Caco-2 (cell line): ENCODE data around the gene UHMK1. TPM values are rescaled to one million over a fixed set of nuclear protein-coding genes. Genes with fewer than 3 reads are reported as not detected.
A peak's percentile ranks its signal among the peaks of the same experiment; 100 is the strongest.

ENCODE experiments used
- BruUV-seq: library from RNA; stranded (reverse); fragments of 400-500 nt; replicated peaks from 2 replicates; lab custom pipeline; 2021; lab: Mats Ljungman, UMichigan
- CTCF ChIA-PET: fragments of 300-600 bp; sonication (Branson Sonifier 250); formaldehyde crosslinking; loops from one replicate; lab custom pipeline; 2022; ENCODE audit warnings: antibody characterized with exemption; lab: Charles Lee
- POLR2A ChIA-PET: fragments of 300-600 bp; sonication (Branson Sonifier 250); formaldehyde crosslinking; loops from one replicate; lab custom pipeline; 2022; ENCODE audit warnings: antibody characterized with exemption; lab: Charles Lee
- DNase-seq, 2 experiments: peaks; one replicate each; pipeline versions ENCODE4 v3.0.0 to v3.0.0-alpha.2; 2020 to 2022
- H3K27me3 ChIP-seq: replicated peaks from 2 replicates; pipeline ENCODE4 v1.6.0; 2011; ENCODE audit warnings: low read length; ENCODE audit not compliant: control insufficient read depth, insufficient read depth
- H3K36me3 ChIP-seq: 2 replicates; pipeline ENCODE4 v1.5.1; 2011; ENCODE audit warnings: low read length; ENCODE audit not compliant: control insufficient read depth, insufficient read depth
- H3K4me1 ChIP-seq: fragments of 250-450 bp; sonication (Bioruptor Pico); 2 replicates; pipeline ENCODE4 v1.5.1; 2020; ENCODE audit warnings: mild to moderate bottlenecking
- H3K4me3 ChIP-seq: 2 replicates; pipeline ENCODE4 v1.5.1; 2011; ENCODE audit warnings: low read depth, mild to moderate bottlenecking, control low read depth, low read length
- H3K9me3 ChIP-seq: fragments of 250-450 bp; sonication (Bioruptor Pico); 2 replicates; pipeline ENCODE4 v1.5.1; 2020; ENCODE audit warnings: mild to moderate bottlenecking, moderate library complexity
- H3K27ac Mint-ChIP-seq: one replicate; pipeline ENCODE4 v1.8.0; 2022; ENCODE audit warnings: mixed read lengths; ENCODE audit not compliant: unreplicated experiment
- H3K27me3 Mint-ChIP-seq: one replicate; pipeline ENCODE4 v1.8.0; 2022; ENCODE audit warnings: mixed read lengths; ENCODE audit not compliant: insufficient read depth, unreplicated experiment
- H3K36me3 Mint-ChIP-seq: one replicate; pipeline ENCODE4 v1.8.0; 2022; ENCODE audit warnings: mild to moderate bottlenecking, mixed read lengths; ENCODE audit not compliant: insufficient read depth, unreplicated experiment
- H3K4me1 Mint-ChIP-seq: one replicate; pipeline ENCODE4 v1.8.0; 2022; ENCODE audit warnings: low read depth, mixed read lengths; ENCODE audit not compliant: unreplicated experiment
- H3K4me3 Mint-ChIP-seq: one replicate; pipeline ENCODE4 v1.8.0; 2022; ENCODE audit warnings: mild to moderate bottlenecking, moderate library complexity, mixed read lengths; ENCODE audit not compliant: unreplicated experiment
- H3K9me3 Mint-ChIP-seq: one replicate; pipeline ENCODE4 v1.8.0; 2022; ENCODE audit warnings: mixed read lengths; ENCODE audit not compliant: unreplicated experiment
- CTCF ChIP-seq, 2 experiments: fragments of 200-600 bp in 1 of 2; IDR thresholded peaks; 1 replicate in 1 of 2; 2 replicates in 1 of 2; pipeline versions ENCODE4 v1.5.1 to v1.8.0; 2011 to 2022; ENCODE audit warnings: antibody characterized with exemption in 1 of 2, control low read depth in 1 of 2, inconsistent platforms in 1 of 2, low read depth in 1 of 2, low read length in 1 of 2, mild to moderate bottlenecking in 1 of 2, moderate library complexity in 1 of 2; ENCODE audit not compliant: insufficient read depth in 1 of 2, severe bottlenecking in 1 of 2, unreplicated experiment in 1 of 2
- intact Hi-C: fragments of 100-400 bp; cut with micrococcal nuclease; formaldehyde crosslinking; loops from one replicate; pipeline ENCODE4 v1.10.0; 2022; ENCODE audit not compliant: unreplicated experiment
- total RNA-seq: library from RNA; stranded (reverse); gene quantifications from 2 replicates; pipeline ENCODE4 v1.2.3, GENCODE V29; 2022

Gene UHMK1
- total RNA-seq, 1 experiment from 2014 or later: 24.9 TPM

- ChIA-PET POLR2A (no interaction called here), CTCF (no interaction called here)
- Histone ChIP-seq H3K36me3 (no peaks in the 10 kb centered on the region; the same call in 1 of the 2 replicates), H3K4me1 (0 out of 2 replicates have a peak, but pooled peaks cover 3% of the 10 kb centered on the region), H3K9me3 (no peaks in the 10 kb centered on the region), H3K27me3 (no peaks in the 10 kb centered on the region), H3K4me3 (peak overlapping the region; percentile 80)
- Mint-ChIP-seq H3K36me3 (peaks cover 15% of the 10 kb centered on the region), H3K4me1 (no peaks in the 10 kb centered on the region), H3K9me3 (no peaks in the 10 kb centered on the region), H3K27me3 (no peaks in the 10 kb centered on the region), H3K27ac (peak overlapping the region; percentile 94), H3K4me3 (peak overlapping the region; percentile 93)
- no peak for TF ChIP-seq CTCF (IDR thresholded peaks at IDR 0.05; ENCODE audit: insufficient read depth in 1 of 2, low read depth in 1 of 2, low read length in 1 of 2, severe bottlenecking in 1 of 2, unreplicated experiment in 1 of 2)
- DNase-seq: no peak
- intact Hi-C loops: loop anchor here (5.0 kb wide), 1 partner anchor 140 kb away; no protein-coding TSS in a partner anchor
- BruUV-seq: no TSS peak
Measured at GRCh38 chr1:162497104-162497722, 405 bp upstream of the UHMK1 start.

- POLR2A ChIA-PET: no interaction called here
- Mint-ChIP-seq H3K27me3 (no peaks in the 10 kb centered on the region), H3K36me3 (peaks cover 20% of the 10 kb centered on the region), H3K27ac (peak overlapping the region; percentile 94), H3K9me3 (no peaks in the 10 kb centered on the region), H3K4me1 (no peaks in the 10 kb centered on the region), H3K4me3 (peak overlapping the region; percentile 93)
- CTCF ChIA-PET: no interaction called here
- H3K27me3 ChIP-seq: no peaks in the 10 kb centered on the region
- TSS peak; percentile 45 for BruUV-seq
- intact Hi-C loops: loop anchor here (2.0 to 5.0 kb wide), 2 partner anchors 62 to 141 kb away; partner anchors contain the start of gene UAP1
- no peaks in the 10 kb centered on the region; the same call in 1 of the 2 replicates for H3K36me3 ChIP-seq
- H3K9me3 ChIP-seq: no peaks in the 10 kb centered on the region
- 0 out of 2 replicates have a peak, but pooled peaks cover 3% of the 10 kb centered on the region for H3K4me1 ChIP-seq
- peak overlapping the region; percentile 80 for H3K4me3 ChIP-seq
- no peak for TF ChIP-seq CTCF (IDR thresholded peaks at IDR 0.05; ENCODE audit: insufficient read depth in 1 of 2, low read depth in 1 of 2, low read length in 1 of 2, severe bottlenecking in 1 of 2, unreplicated experiment in 1 of 2)
- DNase-seq: no peak
Measured at GRCh38 chr1:162498496-162498810, 835 bp downstream of the UHMK1 start.

- no peaks in the 10 kb centered on the region for H3K27me3 Mint-ChIP-seq
- Histone ChIP-seq H3K27me3 (no peaks in the 10 kb centered on the region), H3K36me3 (no peaks in the 10 kb centered on the region; the same call in 1 of the 2 replicates), H3K9me3 (no peaks in the 10 kb centered on the region), H3K4me3 (no peak overlapping the region), H3K4me1 (0 out of 2 replicates have a peak, but pooled peaks cover 3% of the 10 kb centered on the region)
- no peak overlapping the region for H3K27ac Mint-ChIP-seq
- ChIA-PET CTCF (no interaction called here), POLR2A (no interaction called here)
- H3K4me1 Mint-ChIP-seq: no peaks in the 10 kb centered on the region
- H3K9me3 Mint-ChIP-seq: no peaks in the 10 kb centered on the region
- H3K4me3 Mint-ChIP-seq: no peak overlapping the region
- TF ChIP-seq CTCF (IDR thresholded peaks at IDR 0.05; ENCODE audit: insufficient read depth in 1 of 2, low read depth in 1 of 2, low read length in 1 of 2, severe bottlenecking in 1 of 2, unreplicated experiment in 1 of 2): no peak
- no TSS peak for BruUV-seq
- H3K36me3 Mint-ChIP-seq: peaks cover 27% of the 10 kb centered on the region
- intact Hi-C loops: no loop called here
- DNase-seq: no peak
Measured at GRCh38 chr1:162500805-162501204, 3.2 kb downstream of the UHMK1 start.
